K562 (cell line): ENCODE measurements around the gene LRRFIP2. TPM values are rescaled to one million over a fixed set of nuclear protein-coding genes. Genes with fewer than 3 reads are reported as not detected.

Experiments used
- ATAC-seq: fragments of 200-7000 bp; cut with Tn5 transposase; 3 replicates; pipeline ENCODE4 v1.9.1; 2020; ENCODE audit warnings: moderate library complexity
- BruUV-seq: library from RNA; stranded (reverse); fragments of 400-500 nt; replicated peaks from 2 replicates; lab custom pipeline; 2021; lab: Mats Ljungman, UMichigan
- CTCF ChIA-PET: fragments of 300-600 bp; formaldehyde crosslinking; extraction: SDS; loops from one replicate; lab custom pipeline; 2021; ENCODE audit warnings: low intra/inter-chr PET ratio; lab: Yijun Ruan, JAX
- POLR2A ChIA-PET: fragments of 300-600, 350-650 bp; sonication (Branson Sonifier 250); formaldehyde crosslinking; extraction: SDS; loops from one replicate; lab custom pipeline; 2021; ENCODE audit warnings: antibody characterized with exemption, inconsistent platforms; lab: Yijun Ruan, JAX
- DNase-seq, 4 experiments: peaks; one replicate each; pipeline versions ENCODE4 v3.0.0 to v3.0.0-alpha.2; 2011 to 2018; ENCODE audit warnings: low spot score in 3 of 4, mixed read lengths in 3 of 4; ENCODE audit errors: extremely low read depth in 1 of 4
- FAIRE-seq: peaks from 2 replicates; lab custom pipeline; 2011; peaks lifted over from hg19 to GRCh38; lab: Jason Lieb, UNC
- H2AFZ ChIP-seq: 2 replicates; pipeline ENCODE4 v1.6.0; 2011; ENCODE audit warnings: low read depth, low read length, control low read depth, inconsistent platforms
- H3K27ac ChIP-seq: fragments of 200-600 bp; 3 replicates; pipeline ENCODE4 v1.8.0; 2011; ENCODE audit warnings: low read depth, mild to moderate bottlenecking, control low read depth, inconsistent platforms, low read length, moderate library complexity, mixed read lengths; ENCODE audit errors: extremely low read depth
- H3K27me3 ChIP-seq, 2 experiments: fragments of 300-600 bp in 1 of 2; 2 replicates in 1 of 2; 3 replicates in 1 of 2; pipeline versions ENCODE4 v1.6.0 to v1.8.0; 2011; ENCODE audit warnings: inconsistent platforms in 2 of 2, low read length in 2 of 2, mild to moderate bottlenecking in 1 of 2, mixed read lengths in 1 of 2, moderate library complexity in 1 of 2; ENCODE audit not compliant: control insufficient read depth in 2 of 2, insufficient read depth in 2 of 2
- H3K36me3 ChIP-seq: fragments of 300-600 bp; 3 replicates; pipeline ENCODE4 v1.8.0; 2011; ENCODE audit warnings: mild to moderate bottlenecking, low read length, inconsistent platforms; ENCODE audit not compliant: control insufficient read depth, insufficient read depth
- H3K4me1 ChIP-seq, 2 experiments: fragments of 200-600 bp in 1 of 2; replicated peaks in 1 of 2; 2 replicates in 1 of 2; 3 replicates in 1 of 2; pipeline versions ENCODE4 v1.5.1 to v1.8.0; 2011; ENCODE audit warnings: inconsistent platforms in 2 of 2, low read length in 2 of 2, mild to moderate bottlenecking in 1 of 2, mixed read lengths in 1 of 2, moderate library complexity in 1 of 2; ENCODE audit not compliant: control insufficient read depth in 2 of 2, insufficient read depth in 2 of 2
- H3K4me2 ChIP-seq: 2 replicates; pipeline ENCODE4 v1.6.1; 2011; ENCODE audit warnings: low read length, control low read depth, inconsistent platforms, mixed read lengths; ENCODE audit not compliant: insufficient read depth
- H3K4me3 ChIP-seq: fragments of 200-600 bp; sonication (generic), shearing (Covaris generic); 2 replicates; pipeline ENCODE4 v1.5.1; 2016; ENCODE audit warnings: control low read depth, inconsistent platforms
- H3K79me2 ChIP-seq: fragments of 200-600 bp; 3 replicates; pipeline ENCODE4 v1.8.0; 2011; ENCODE audit warnings: low read length, inconsistent platforms; ENCODE audit not compliant: control insufficient read depth, insufficient read depth
- H3K9ac ChIP-seq, 2 experiments: 2 replicates each; pipeline versions ENCODE4 v1.6.0 to v1.6.1; 2011; ENCODE audit warnings: low read depth in 2 of 2, low read length in 2 of 2, control low read depth in 1 of 2, inconsistent platforms in 1 of 2, mild to moderate bottlenecking in 1 of 2, mixed read lengths in 1 of 2; ENCODE audit not compliant: insufficient read depth in 1 of 2
- H3K9me1 ChIP-seq: one replicate; pipeline ENCODE4 v1.6.0; 2011; ENCODE audit warnings: inconsistent platforms, mild to moderate bottlenecking, low read length, moderate library complexity; ENCODE audit not compliant: control insufficient read depth, insufficient read depth
- H3K9me3 ChIP-seq: replicated peaks from 2 replicates; pipeline ENCODE4 v1.5.1; 2011; ENCODE audit warnings: low read depth, low read length, inconsistent platforms; ENCODE audit not compliant: control insufficient read depth, insufficient read depth
- H4K20me1 ChIP-seq: replicated peaks from 2 replicates; pipeline ENCODE4 v1.6.1; 2011; ENCODE audit warnings: low read length, inconsistent platforms, mixed read lengths; ENCODE audit not compliant: control insufficient read depth, insufficient read depth
- FUS ChIP-seq: fragments of 200-400 bp; formaldehyde crosslinking; optimal IDR thresholded peaks from 2 replicates; pipeline ENCODE3; 2017; ENCODE audit warnings: low read depth, low read length
- GTF2E2 ChIP-seq: fragments of 200-800 bp; sonication (Bioruptor generic); IDR thresholded peaks from 2 replicates; pipeline ENCODE4 v1.6.1; 2016; ENCODE audit warnings: missing genetic modification characterization, missing compliant biosample characterization
- IRF9 ChIP-seq: fragments of 450-650 bp; IDR thresholded peaks from 2 replicates; pipeline ENCODE4 v1.6.1; 2016; ENCODE audit warnings: missing biosample characterization, missing genetic modification characterization
- MED1 ChIP-seq: sonication (generic); formaldehyde crosslinking; IDR thresholded peaks from 2 replicates; pipeline ENCODE4 v1.8.1; 2023; ENCODE audit warnings: missing genetic modification reagents, borderline replicate concordance
- NEUROD1 ChIP-seq: fragments of 150-350 bp; IDR thresholded peaks from 2 replicates; pipeline ENCODE4 v1.6.1; 2014; ENCODE audit warnings: borderline replicate concordance, low read length, low read depth; ENCODE audit not compliant: partially characterized antibody
- TSHZ1 ChIP-seq: fragments of 250-450 bp; sonication (Bioruptor Pico); IDR thresholded peaks from 2 replicates; pipeline ENCODE4 v1.4.0; 2020; ENCODE audit warnings: mild to moderate bottlenecking, moderate library complexity
- ZBTB2 ChIP-seq: fragments of 450-650 bp; IDR thresholded peaks from 2 replicates; pipeline ENCODE4 v1.6.1; 2016; ENCODE audit warnings: antibody characterized with exemption
- ZBTB7A ChIP-seq: IDR thresholded peaks from 2 replicates; pipeline ENCODE4 v1.6.1; 2011; ENCODE audit warnings: low read depth, mild to moderate bottlenecking, low read length, moderate library complexity, borderline replicate concordance; ENCODE audit not compliant: control insufficient read depth
- ZNF184 ChIP-seq: sonication (generic); formaldehyde crosslinking; IDR thresholded peaks from 2 replicates; pipeline ENCODE4 v1.5.0; 2020; ENCODE audit warnings: missing genetic modification reagents
- ZNF263 ChIP-seq: sonication (generic); formaldehyde crosslinking; IDR thresholded peaks from 2 replicates; pipeline ENCODE4 v1.8.0; 2022; ENCODE audit warnings: mild to moderate bottlenecking, missing genetic modification reagents, borderline replicate concordance
- WGBS: fragments of 100-300 bp; shearing (Covaris generic); methylation state at CpG from one replicate; pipeline ENCODE4 v1.1.6; 2016; ENCODE audit warnings: low coverage, mixed read lengths; ENCODE audit not compliant: insufficient coverage; ENCODE audit errors: missing lambda C conversion rate; 5-methylcytosine and 5-hydroxymethylcytosine counted together
- in situ Hi-C: fragments of 300-500 bp; cut with MboI; formaldehyde crosslinking; loops from 4 replicates; pipeline ENCODE4 v1.15.0; 2018; ENCODE audit warnings: inconsistent platforms, mixed read lengths
- intact Hi-C: fragments of 100-400 bp; cut with micrococcal nuclease; formaldehyde crosslinking; loops from 2 replicates; pipeline ENCODE4 v1.14.2; 2022
- polyA plus RNA-seq, 8 experiments: library from polyadenylated mRNA; depleted of rRNA in 4 of 8; stranded (reverse) in 5 of 8; unstranded in 3 of 8; fragments of >200 nt; fragmentation: Nextera tagmentation in 2 of 8; fragmentation: Illumina TruSeq in 1 of 8; extraction: Ambion mirVana in 2 of 8; extraction: Trizol in 1 of 8; gene quantifications; 2 replicates each; pipeline versions ENCODE4 v1.2.1 to v1.2.3, GENCODE V29; 2011 to 2014; ENCODE audit warnings: inconsistent platforms in 1 of 8, missing spikeins in 1 of 8
- total RNA-seq, 7 experiments: library from RNA; depleted of rRNA in 6 of 7; stranded (reverse); fragments of >200 nt in 6 of 7; fragmentation: Illumina TruSeq in 2 of 7; extraction: Trizol in 2 of 7; gene quantifications; 2 replicates each; pipeline versions ENCODE4 v1.2.1 to v1.2.3, GENCODE V29; 2011 to 2021; ENCODE audit warnings: low replicate concordance in 1 of 7

Gene LRRFIP2
- total and polyA plus RNA-seq, 9 of the 15 experiments (the other 6 are each of a cell fraction or from before 2014, with no cell fraction given) = 9.9 to 53.9 (median 42.7) TPM

GRCh38 chr3:37216597-37217097 lies 42.3 kb upstream of the LRRFIP2 start:
- H3K9me3 ChIP-seq = peaks cover 7% of the 10 kb centered on the region; the same call in 1 of the 2 replicates
- in situ Hi-C loops = loop anchor here (10.0 kb wide), 1 partner anchor 482 kb away; no protein-coding TSS in a partner anchor
- H3K9me1 ChIP-seq = no peaks in the 10 kb centered on the region
- H3K79me2 ChIP-seq = no peaks in the 10 kb centered on the region
- no peaks in the 10 kb centered on the region for H4K20me1 ChIP-seq
- no peak for TF ChIP-seq IRF9 (tag)
- no peak for TF ChIP-seq GTF2E2 (tag)
- no peak for TF ChIP-seq TSHZ1 (CRISPR knock-in tag)
- TF ChIP-seq ZBTB2 = no peak
- no peak for TF ChIP-seq MED1 (CRISPR knock-in tag)
- no peak for TF ChIP-seq ZNF184 (CRISPR knock-in tag)
- no peak for TF ChIP-seq ZBTB7A
- TF ChIP-seq NEUROD1 = no peak
- no peak for TF ChIP-seq FUS
- no peak for TF ChIP-seq ZNF263 (CRISPR knock-in tag)
- TF ChIP-seq, all 486 proteins: peak for 0
- intact Hi-C loops = loop anchor here (10.0 kb wide), 1 partner anchor 402 kb away; no protein-coding TSS in a partner anchor
- Histone ChIP-seq H3K27me3 (no peaks in the 10 kb centered on the region), H3K36me3 (no peaks in the 10 kb centered on the region), H3K9ac (no peak overlapping the region), H3K4me2 (no peak overlapping the region), H3K27ac (no peak overlapping the region), H3K4me3 (no peak overlapping the region), H2AFZ (no peak overlapping the region), H3K4me1 (peaks cover 0 to 8% of the 10 kb centered on the region in 2 experiments; a peak in 2 of 5 replicates)
- no TSS peak for BruUV-seq
- no peak for DNase-seq
- ATAC-seq = no peak
- FAIRE-seq = no peak
- WGBS = 23% methylated on average over 3 of the region's 3 CpGs
- POLR2A ChIA-PET = interaction anchor here (1.8 kb wide), 1 partner anchor 11 kb away, joined by 10 read pairs; no protein-coding TSS in a partner anchor
- CTCF ChIA-PET = no interaction called here
